ENCODE data around the gene DDX23. TPM values are rescaled to one million over a fixed set of nuclear protein-coding genes. Genes with fewer than 3 reads are reported as not detected.

The DDX23 gene
- polyA plus RNA-seq, 1 donor from 2014 or later = 51.8 TPM

GRCh38 chr12:48783432-48783831 is 68.5 kb downstream of the DDX23 start:
- H3K27ac Mint-ChIP-seq = no peak overlapping the region
- H3K36me3 Mint-ChIP-seq = no peaks in the 10 kb centered on the region
- no peaks in the 10 kb centered on the region for H3K9me3 Mint-ChIP-seq
- no peak overlapping the region for H3K4me3 Mint-ChIP-seq
- H3K27me3 Mint-ChIP-seq = peaks cover 22% of the 10 kb centered on the region
- H3K4me1 Mint-ChIP-seq = peaks cover 0 to 2% (median 2%) of the 10 kb centered on the region in 3 donors

DNA sequence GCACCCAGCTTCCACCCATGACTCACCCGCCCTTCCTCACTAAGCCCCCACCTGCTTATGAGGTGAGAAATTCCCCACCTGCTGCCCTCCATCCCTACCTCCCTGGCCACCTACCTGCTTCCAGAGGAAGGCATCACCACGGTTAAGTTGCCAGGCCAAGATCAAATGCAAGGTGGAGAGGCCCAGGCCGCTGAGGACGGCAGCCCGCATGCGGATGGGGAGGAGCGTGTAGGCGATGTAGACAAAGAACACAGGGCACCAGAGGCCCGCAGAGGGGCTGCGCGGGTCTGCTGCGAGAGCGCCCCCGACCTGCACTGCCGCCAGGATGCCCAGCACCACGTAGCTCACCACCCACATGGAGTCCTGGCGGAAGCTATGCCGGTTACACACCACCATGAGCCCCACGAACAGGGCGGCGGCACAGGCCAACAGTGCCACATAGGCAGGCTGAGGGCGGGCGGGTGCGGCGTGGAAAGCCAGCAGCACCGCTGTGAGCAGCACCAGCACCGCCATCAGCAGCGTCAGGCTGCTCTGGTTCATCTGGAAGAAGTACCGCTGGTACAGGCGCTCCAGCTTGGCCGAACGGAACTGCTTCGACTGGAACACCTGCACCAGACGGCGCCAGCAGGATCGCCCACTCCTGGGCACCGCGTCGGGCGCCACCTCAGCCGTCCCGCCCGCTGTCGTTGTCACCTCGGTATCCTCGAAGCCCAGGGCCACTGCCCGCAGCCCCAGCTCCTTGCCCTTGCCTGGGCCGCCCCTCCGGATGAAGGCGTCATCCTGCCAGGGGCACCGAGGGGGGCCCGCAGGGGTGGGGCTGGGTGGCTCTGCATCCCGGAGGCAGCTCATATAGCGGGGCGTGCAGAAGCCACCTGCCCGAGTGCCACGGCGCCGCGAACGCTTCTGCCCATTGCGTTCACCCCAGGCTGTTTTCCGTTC is 69.2 kb downstream of the DDX23 start:
- no peak overlapping the region for H3K27ac Mint-ChIP-seq
- no peaks in the 10 kb centered on the region for H3K9me3 Mint-ChIP-seq
- H3K4me1 Mint-ChIP-seq = peaks cover 0 to 2% (median 0%) of the 10 kb centered on the region in 3 donors

GRCh38 chr12:48781750-48782456 is 70.1 kb downstream of the DDX23 start:
- peaks cover 2% of the 10 kb centered on the region for H3K36me3 Mint-ChIP-seq
- peaks cover 0 to 2% (median 0%) of the 10 kb centered on the region in 3 donors for H3K4me1 Mint-ChIP-seq
- no peak overlapping the region for H3K4me3 Mint-ChIP-seq
- no peak overlapping the region for H3K27ac Mint-ChIP-seq
- H3K9me3 Mint-ChIP-seq = no peaks in the 10 kb centered on the region
- peaks cover 11% of the 10 kb centered on the region for H3K27me3 Mint-ChIP-seq

More for the DNA sequence above, 69.2 kb downstream of the DDX23 start:
- H3K36me3 Mint-ChIP-seq = no peaks in the 10 kb centered on the region
- H3K4me3 Mint-ChIP-seq = no peak overlapping the region
- peaks cover 16% of the 10 kb centered on the region for H3K27me3 Mint-ChIP-seq

GRCh38 chr12:48780381-48781025 is 71.5 kb downstream of the DDX23 start:
- Mint-ChIP-seq H3K9me3 (no peaks in the 10 kb centered on the region), H3K36me3 (peaks cover 2% of the 10 kb centered on the region), H3K4me3 (no peak overlapping the region), H3K27me3 (peaks cover 8% of the 10 kb centered on the region), H3K4me1 (peaks cover 0 to 2% (median 0%) of the 10 kb centered on the region in 3 donors), H3K27ac (no peak overlapping the region)

DNA sequence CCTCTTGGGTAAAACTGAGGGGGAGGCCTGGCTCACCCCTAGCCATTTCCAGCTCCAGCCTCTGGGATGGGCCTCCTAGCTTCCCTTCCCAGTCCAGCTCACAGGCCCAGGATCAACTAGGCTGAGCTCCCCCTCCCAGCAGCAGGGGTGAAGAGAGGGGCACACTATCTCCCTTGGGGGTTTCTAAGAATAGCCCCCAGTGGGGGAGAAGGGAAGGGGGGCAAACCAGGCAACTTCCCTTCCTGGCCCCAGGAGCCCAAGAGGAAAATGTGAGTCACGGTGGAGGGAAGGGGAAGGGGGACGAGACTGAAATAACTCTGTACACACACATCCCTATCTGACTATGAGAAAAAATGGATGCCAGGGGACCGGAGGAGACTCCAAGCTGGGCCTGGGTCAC is 72.1 kb downstream of the DDX23 start:
- Mint-ChIP-seq H3K4me1 (peaks cover 0 to 1% (median 0%) of the 10 kb centered on the region in 3 donors), H3K4me3 (no peak overlapping the region), H3K36me3 (peaks cover 2% of the 10 kb centered on the region), H3K27me3 (peaks cover 7% of the 10 kb centered on the region), H3K9me3 (no peaks in the 10 kb centered on the region), H3K27ac (no peak overlapping the region)

Other genes with a start within 250 kb of the DDX23 start
- gene KANSL2, start 169.9 kb downstream of the DDX23 start, polyA plus RNA-seq = 47.8 TPM
- 14.9 TPM for gene CCNT1, start 135.5 kb downstream of the DDX23 start, polyA plus RNA-seq
- not detected for gene ADCY6, start 63.1 kb downstream of the DDX23 start, polyA plus RNA-seq
- gene CACNB3, start 33.7 kb downstream of the DDX23 start, polyA plus RNA-seq = 0.39 TPM
- gene RND1, start 13.7 kb upstream of the DDX23 start, polyA plus RNA-seq = 2.6 TPM
- gene FKBP11, start 73.3 kb upstream of the DDX23 start, polyA plus RNA-seq = 88.9 TPM
- 20.2 TPM for gene ARF3, start 105.3 kb upstream of the DDX23 start, polyA plus RNA-seq
- not detected for gene WNT10B, start 119.6 kb upstream of the DDX23 start, polyA plus RNA-seq
- gene WNT1, start 126.2 kb upstream of the DDX23 start, polyA plus RNA-seq = 0.19 TPM
- gene DDN, start 147.2 kb upstream of the DDX23 start, polyA plus RNA-seq = not detected
- gene PRKAG1, start 166.6 kb upstream of the DDX23 start, polyA plus RNA-seq = 45.6 TPM
- 19.7 TPM for gene KMT2D, start 208.6 kb upstream of the DDX23 start, polyA plus RNA-seq
- 3.2 TPM for gene RHEBL1, start 217.8 kb upstream of the DDX23 start, polyA plus RNA-seq
- gene DHH, start 242.6 kb upstream of the DDX23 start, polyA plus RNA-seq = not detected

All from IgD-negative memory B cell (primary cell).